Coronary artery (tissue), 2 donors: ENCODE data around the gene FARP1.

Experiments
- DNase-seq: peaks from one replicate; pipeline ENCODE4 v3.0.0-alpha.2; 2017; ENCODE audit warnings: low spot score
- H3K27ac ChIP-seq, 2 donors: fragments of 200-600 bp; sonication (generic); one replicate each; pipeline ENCODE4 v1.5.1; 2016 to 2019
- H3K4me3 ChIP-seq: fragments of 200-600 bp; sonication (generic); 2 replicates; pipeline ENCODE4 v1.5.1; 2016; ENCODE audit warnings: mild to moderate bottlenecking, moderate library complexity
- CTCF ChIP-seq: fragments of 200-600 bp; sonication (generic); IDR thresholded peaks from one replicate; pipeline ENCODE4 v1.5.1; 2019; ENCODE audit warnings: antibody characterized with exemption

FARP1 gene

GRCh38 chr13:98189841-98190505 is 47.1 kb downstream of the FARP1 start:
- DNase-seq = no peak
- Histone ChIP-seq H3K27ac (no peak overlapping the region), H3K4me3 (no peak overlapping the region)
- TF ChIP-seq CTCF = no peak

- no peak for TF ChIP-seq CTCF
- H3K4me3 ChIP-seq = peak overlapping the region; percentile 54
- H3K27ac ChIP-seq = peak overlapping the region; percentile 28 to 59
- DNase-seq = no peak
Observed at GRCh38 chr13:98190889-98191444, 48.1 kb downstream of the FARP1 start.

- TF ChIP-seq CTCF = no peak
- DNase-seq = no peak
- H3K27ac ChIP-seq = no peak overlapping the region
- no peak overlapping the region for H3K4me3 ChIP-seq
Observed at GRCh38 chr13:98192008-98192407, 49.1 kb downstream of the FARP1 start.

- no peak for TF ChIP-seq CTCF
- DNase-seq = no peak
- Histone ChIP-seq H3K27ac (no peak overlapping the region), H3K4me3 (no peak overlapping the region)
Observed at GRCh38 chr13:98195054-98195791, 52.3 kb downstream of the FARP1 start.

DNA sequence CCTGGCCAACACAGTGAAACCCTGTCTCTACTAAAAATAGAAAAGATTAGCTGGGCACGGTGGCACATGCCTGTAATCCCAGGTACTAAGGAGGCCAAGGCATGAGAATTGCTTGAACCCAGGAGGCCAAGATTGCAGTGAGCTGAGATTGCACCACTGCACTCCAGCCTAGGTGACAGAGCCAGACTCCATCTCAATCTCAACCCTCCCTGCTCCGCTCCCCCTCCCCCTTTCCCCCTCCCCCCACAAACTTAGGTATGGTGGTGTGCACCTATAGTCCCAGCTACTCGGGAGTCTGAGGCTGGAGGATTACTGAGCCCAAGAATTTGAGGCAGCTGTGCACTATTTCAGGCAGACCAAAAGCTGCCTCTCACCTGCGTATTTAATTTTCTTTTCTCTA is 55.8 kb downstream of the FARP1 start:
- TF ChIP-seq CTCF = no peak
- Histone ChIP-seq H3K4me3 (no peak overlapping the region), H3K27ac (no peak overlapping the region)
- DNase-seq = no peak

- H3K27ac ChIP-seq = no peak overlapping the region
- no peak for TF ChIP-seq CTCF
- H3K4me3 ChIP-seq = no peak overlapping the region
- DNase-seq = no peak
Observed at GRCh38 chr13:98199480-98199879, 56.6 kb downstream of the FARP1 start.
